HG03045 (cell line): ENCODE data around the gene P2RY2.

Experiments
- ATAC-seq: cut with Tn5 transposase; IDR thresholded peaks from one replicate; pipeline ENCODE4 v1.9.1; 2021; ENCODE audit warnings: mild to moderate bottlenecking, moderate library complexity; ENCODE audit not compliant: unreplicated experiment

The P2RY2 gene

DNA sequence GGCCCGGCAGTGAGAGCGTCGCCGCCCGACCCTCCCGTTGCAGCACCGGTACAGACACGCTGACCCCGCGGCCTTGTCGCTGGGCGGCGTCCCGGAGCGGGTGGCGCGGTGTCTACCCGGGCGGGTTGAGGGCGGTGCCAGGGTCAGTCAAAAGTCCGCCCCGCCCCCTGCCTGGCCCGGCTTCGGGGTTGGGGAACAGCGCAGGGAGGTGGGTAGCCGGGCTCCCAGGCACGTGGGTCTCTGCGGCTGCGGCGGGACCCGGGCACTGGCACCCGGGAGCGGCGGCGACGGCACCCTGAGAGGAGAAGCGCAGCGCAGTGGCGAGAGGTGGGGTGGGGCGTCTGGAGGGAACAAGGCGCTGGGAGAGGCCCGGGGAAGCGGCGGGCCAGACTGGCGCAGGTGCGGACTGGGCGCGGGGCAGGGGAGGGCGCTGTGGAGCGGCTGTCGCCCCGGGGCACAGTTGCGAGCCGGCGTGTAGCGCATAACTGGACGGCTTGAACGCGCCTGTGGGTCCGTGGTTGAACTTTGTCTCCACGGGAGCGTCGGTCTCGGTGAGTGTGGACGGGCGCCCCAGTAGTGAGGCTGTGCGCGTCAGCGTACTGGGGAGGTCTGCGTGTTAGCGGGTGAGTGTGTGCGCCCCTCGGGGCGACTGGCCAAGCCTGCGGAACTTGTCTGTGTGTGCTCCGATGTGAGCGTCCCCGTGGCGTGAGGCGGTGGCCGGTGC is at the start of gene P2RY2:
TSS of gene P2RY2 (plus strand) at position 176 of the 724 bp plus-strand sequence. CDS start 15,879 bp downstream, outside the sequence.
- ATAC-seq: no peak

DNA sequence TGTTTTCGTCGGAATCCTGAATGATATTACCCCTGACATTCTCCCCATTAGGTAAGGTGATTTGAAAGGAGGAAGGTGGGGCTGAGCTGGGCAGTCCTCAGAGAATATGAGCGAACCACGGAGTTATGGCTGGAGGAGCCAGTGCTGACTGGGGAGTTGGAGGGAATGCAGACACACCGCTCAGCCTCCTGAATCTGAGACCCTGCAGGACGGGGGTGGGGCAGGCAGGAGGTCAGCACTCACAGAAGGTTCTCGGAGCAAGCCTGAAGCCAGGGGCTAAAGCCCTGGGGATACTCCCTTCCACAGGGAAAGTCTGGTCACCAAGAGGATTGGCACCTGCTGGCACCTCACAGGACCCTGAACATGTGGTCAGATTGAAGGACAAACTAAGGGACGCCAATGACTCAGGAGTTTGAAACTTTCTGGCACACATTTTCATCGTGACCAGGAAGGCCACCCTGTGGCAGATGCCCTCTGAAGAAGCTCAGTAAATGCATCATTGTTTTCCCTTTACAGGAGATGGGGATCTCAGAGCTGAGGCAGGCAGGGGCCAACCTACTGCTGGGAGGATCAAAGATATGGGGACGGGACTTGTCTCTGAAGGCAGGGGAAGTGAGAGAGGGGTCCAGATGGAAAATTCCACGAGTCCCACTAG is 49.0 kb upstream of the P2RY2 start:
- ATAC-seq: no peak

DNA sequence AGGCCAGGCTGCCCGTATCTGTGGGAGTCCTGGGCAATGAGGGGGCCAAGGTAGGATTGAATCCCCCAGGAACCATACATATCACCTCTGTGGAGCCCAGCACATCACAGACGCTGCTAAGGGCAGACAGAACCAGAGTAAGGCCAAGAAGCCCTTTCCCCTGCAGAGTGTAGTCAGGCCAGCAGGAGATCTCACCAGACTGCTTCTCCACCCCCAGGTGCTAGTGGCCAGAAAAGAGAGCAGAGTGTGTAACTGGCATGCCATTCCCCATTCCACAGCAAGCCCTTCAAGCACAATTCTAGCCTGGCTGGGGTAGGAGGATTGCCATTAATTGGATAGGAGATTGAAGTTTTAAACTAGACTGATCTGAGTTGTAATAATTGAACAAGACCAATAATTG is 47.9 kb upstream of the P2RY2 start:
- no peak for ATAC-seq

DNA sequence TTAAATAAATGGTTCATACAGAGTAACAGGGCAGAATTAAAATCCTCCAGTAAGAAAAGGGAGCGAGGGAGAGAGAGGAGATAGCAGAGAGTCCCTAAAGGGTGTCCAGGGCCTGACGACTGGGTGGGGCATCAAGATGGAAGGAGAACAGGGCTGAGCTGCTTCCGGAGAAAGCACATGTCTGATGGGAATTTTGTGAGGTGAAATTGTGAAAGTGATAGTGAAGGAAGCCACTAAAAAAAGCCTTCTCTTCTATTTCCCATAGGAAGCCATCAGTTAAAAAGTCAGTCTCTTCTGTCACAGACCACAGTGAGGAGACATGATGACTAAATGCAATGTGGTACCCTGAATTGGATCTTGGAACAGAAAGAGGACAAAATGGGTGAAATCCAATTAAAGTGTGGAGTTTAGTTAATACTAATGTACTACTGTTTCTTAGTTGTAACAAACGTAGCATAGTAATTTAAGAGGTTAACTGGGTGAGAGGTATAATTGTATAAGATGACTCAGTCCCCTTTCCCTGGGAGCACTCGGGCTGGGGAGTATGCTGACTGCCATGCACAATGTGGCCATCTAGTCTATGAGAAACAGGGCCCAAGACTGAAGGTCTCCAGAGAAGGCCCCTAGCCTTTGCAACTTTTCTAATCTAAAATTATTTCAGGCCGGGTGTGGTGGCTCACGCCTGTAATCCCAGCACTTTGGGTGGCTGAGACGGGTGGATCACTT is 46.5 kb upstream of the P2RY2 start:
- no peak for ATAC-seq

DNA sequence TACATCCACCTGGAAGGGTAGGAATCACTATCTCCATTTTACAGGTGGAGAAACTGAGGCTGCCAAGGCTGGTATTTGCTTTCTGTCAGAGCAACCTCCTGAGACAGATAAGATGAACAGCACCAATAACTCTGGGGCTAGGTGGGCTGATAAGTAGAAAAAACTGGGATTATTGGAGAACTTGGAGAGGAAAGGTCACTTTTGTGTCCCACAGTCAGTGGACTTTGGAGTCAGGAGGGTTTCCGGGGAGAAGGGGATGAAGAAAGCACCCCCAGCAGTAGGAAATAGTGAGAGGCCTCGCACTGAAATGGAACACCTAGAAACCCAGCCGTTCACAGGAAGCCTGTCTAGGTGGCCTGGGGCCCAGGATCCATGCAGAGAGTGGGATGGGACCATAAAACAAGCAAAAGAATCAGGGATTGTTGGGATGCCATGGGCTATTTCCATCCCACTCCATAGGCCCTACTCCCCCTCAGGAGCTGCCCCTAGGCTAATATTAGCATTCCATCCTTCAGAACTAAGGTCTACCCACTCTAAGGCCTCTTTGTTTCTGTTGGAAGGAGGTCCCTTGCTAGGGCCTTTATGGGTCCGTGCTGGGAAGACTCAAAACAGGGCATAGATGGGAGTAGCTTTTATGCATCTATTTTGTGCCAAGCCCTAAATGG is 45.0 kb upstream of the P2RY2 start:
- ATAC-seq: no peak

DNA sequence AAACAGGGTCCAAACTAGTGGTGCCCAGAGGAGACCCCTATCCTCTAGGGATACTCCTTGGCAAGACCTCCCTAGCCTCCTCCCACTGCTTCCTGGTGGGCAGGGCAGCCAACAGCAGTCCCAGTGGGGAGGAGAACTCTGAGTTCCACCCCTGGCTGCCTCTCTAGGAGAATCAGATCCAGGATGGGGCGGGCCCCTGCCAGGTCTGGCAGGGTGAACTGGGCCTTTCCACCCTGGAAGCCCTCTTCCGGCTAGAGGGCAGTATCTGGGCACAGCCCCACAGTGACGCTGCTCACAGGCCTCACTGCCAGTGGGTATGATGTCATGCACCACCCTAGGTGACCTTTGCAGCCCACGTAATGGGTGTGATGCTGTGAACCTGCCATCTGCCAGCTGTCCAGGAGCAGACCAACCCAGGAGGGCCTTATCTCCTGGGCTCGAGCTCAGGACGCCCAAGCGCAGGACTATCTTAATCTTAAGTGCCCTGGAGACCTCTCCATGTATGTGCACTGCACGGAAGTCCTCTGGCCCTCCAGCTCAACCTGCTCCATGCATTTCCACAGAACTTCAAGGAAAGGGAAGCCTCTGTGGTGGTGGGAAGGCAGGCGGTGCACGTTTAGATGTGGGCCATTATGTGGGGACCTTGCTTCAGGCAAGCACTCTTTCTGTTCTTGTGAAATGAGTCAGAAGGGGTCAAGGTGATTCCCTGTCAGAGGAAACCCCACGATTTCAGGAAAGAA is 44.2 kb upstream of the P2RY2 start:
- no peak for ATAC-seq

DNA sequence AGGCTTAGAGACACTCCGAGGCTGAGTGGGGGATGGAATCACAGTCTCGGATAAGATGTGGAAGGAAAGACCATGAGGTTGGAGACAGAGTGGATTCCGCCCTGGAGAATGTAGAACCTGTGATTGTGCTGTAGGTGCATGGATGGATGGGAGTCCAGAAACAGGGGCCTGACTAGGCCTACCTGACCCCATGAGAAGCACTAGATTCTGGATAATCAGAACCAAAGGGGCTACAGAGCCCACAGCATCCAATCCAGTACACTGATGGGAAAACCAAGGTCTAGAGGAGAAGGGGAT is 43.6 kb upstream of the P2RY2 start:
- ATAC-seq: no peak

DNA sequence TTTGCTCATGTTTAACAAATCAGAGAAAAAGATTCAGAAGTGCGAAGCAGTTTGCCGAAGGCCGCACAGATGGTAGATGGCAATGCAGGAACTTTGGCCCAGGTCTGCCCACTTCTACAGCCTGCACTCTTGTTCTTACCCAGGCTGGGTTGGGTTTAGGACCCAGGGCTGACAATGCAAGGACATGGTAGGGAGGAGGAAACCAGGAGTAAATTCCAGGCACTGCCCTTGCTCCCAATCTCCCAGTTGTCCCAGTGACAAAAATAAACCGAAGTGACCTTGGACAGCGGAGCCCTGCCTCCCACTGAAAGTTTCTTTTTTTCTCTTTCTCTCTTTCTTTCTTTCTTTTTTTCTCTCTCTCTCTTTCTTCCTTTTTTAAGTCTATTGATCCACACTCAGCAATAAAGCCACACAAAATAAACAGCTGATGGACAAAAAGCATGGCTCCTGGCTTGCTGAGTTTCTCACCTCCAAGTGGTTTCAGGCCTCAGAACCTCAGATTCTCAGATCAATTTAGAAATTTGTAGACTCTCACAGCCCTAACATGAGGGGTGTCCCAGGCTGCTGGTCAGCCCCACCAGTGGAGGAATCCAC is 42.4 kb upstream of the P2RY2 start:
- ATAC-seq: no peak

DNA sequence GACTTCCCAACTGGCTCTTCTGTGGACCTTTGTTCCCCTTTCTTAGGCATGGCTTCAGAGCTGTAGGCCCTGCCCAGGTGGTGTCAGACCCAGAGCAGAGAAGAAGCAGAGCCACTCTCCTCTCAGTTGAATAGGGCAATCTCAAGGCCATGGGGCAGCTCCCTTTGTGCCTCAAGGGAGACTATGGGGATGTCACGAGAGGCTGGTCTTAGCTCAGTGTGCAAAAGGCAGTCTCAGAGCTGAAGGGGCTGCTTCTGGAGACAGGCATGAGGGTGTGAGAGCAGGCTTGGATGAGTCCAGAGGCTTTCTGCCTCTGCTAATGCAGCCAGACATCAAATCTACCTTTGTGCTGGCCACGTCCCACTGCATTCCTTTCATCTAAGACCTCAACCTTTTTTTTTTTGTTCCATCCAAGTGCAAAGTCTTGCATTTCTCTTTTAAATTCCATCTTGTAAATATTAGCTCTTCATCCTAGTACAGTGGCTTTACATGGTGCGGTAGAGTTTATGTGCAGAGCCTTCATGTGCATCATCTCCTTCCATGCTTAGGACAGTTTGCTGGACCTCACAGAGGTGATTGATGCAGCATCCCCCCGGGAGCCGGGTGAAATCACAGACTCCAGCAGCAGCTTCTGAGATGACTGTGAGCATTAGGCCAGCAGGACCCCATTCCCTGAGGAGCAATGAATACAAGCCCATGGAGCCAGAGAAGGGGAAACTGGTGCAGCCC is 41.8 kb upstream of the P2RY2 start:
- no peak for ATAC-seq

DNA sequence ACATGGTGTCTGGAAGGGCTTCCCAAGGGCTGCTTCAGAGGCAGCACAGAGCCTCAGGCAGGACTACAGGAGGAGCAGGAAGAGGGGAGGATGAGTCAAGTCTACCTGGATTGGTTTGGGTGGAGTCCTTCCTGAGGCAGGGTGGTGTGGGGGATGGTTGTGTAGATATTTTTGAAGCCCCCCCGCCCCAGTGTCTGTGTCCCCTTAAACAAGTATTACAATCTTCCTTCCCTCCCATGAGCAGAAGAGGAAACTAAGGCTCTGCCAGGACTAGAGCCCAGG is 41.3 kb upstream of the P2RY2 start:
- ATAC-seq: no peak

DNA sequence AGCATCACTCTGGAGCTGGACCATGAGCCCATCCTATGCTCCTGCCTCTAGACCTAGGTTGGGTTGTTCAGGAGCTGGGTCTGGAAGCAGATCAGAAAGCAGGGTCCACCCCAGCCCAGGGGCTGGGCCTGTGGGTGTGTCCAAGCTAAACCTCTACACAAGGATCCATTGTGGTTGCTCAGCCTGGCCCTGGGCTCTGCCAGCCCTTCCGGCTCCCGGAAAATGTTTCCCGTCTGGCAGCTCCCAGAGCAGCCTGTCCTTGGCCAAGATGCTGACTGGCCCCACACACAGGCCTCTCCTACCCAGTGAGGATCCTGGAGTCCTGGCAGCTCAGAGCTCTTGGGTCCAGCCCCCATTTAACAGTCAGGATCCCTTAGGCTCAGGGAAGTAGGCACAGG is 40.7 kb upstream of the P2RY2 start:
- ATAC-seq: no peak

DNA sequence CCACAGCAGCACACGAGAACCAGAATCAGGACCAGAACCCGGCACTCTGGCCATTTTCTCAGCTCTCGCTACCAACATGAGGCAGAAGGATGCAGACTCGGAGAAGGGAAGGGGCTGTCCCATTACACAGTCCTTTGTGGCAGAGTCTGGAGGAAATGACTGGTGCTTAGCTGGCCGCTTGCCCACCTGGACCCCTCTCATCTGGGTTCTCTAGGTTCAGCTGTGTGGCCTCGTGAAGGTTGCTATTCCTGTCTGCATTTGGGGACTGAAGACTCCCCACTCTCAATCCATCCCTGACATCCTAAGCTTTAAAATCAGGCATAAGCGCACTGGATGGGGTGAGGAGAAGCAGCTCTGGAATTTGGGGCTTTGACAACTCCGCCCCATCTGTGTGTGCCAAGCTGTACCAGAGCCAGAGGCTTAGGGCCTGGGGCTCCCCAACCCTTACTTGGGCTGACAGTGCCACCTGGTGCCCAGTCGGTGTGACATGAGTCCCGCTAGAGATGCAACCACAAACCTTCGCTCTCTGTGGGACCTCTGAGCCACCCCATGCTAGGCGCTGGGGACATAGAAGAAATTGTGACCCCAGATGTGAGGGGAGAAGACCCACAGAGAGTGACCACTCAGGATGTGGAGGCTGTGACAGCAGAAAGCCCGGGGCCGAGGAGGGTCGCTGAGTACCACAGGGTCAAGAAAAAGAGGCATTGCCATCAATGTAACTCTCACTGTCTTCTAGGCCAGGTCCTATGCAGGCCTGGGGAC is 40.1 kb upstream of the P2RY2 start:
- peak; percentile 59 for ATAC-seq

DNA sequence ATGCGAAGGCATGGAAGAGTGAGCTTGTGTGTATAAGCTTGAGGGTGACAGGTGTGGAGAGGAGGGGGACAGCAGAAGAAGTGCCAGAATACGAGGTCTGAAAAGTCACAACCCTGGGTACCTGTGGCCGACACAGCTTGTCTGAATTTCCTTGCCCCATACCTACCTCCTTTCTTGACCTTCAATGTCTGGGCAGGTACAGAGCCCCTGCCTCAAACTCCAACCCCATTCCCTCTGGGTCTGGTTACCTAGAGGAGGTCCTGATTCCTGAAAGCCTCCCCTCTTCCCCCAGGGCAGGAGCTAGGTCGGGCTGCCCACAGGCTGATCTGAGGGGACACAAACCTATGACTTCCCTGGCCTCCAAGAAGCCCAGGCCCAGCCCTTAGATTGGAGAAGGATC is 39.4 kb upstream of the P2RY2 start:
- ATAC-seq: no peak

DNA sequence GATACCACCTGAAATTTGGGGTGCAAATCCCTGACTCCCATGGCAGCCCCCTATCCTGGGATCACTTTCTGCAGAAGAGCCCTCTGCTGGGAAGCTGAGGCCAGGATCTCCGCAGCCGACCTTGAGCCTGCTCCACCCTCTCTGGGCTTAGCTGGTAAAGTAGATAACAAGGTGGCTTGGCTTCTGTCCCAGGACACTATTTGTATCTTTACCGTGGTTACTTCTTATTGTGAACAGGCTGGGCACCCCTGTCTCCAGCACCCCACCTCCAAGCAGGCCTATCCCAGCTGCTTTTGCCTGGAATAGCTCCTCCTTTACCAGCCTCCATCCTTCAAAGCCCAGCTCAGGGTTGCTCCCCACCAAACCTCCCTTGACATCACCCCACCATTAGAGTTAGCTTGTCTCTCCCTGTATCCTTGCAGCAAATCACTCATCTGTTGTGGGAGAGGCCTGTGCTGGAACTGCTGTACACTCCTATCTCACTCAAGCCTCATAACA is 35.2 kb upstream of the P2RY2 start:
- no peak for ATAC-seq

DNA sequence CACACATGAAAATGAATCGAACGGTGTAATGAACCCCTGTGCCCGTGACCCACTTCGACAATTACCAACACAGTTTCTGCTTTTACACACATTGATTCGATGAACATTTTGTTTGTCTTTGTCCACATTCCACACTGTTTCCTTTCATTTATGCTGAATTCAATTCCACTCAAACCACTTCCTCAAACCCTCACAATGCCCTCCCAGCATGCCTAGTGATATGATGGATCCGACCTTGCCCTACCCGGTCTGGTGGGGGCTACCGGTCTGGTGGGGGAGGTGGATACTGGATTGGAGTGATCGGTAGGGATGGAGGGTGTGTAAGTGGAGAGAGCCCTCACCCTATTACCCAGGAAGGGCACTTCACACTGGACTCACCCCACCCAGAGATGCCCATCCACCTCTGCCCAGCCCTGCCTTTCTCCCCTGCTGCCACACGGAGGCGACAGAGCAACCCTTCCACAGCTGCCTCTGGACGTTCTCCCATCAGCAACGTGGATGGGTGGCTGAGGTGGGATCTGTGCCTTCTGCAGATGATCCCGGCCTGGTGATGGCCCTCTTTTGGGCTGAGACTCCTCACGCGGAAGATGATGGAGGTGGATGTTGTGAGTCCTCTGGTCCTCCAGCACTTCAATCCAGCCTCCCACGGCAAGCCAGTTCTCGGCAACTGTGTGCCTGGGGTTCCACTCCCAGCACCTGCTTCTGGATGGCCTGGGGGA is 33.0 kb upstream of the P2RY2 start:
- ATAC-seq: peak; percentile 54

DNA sequence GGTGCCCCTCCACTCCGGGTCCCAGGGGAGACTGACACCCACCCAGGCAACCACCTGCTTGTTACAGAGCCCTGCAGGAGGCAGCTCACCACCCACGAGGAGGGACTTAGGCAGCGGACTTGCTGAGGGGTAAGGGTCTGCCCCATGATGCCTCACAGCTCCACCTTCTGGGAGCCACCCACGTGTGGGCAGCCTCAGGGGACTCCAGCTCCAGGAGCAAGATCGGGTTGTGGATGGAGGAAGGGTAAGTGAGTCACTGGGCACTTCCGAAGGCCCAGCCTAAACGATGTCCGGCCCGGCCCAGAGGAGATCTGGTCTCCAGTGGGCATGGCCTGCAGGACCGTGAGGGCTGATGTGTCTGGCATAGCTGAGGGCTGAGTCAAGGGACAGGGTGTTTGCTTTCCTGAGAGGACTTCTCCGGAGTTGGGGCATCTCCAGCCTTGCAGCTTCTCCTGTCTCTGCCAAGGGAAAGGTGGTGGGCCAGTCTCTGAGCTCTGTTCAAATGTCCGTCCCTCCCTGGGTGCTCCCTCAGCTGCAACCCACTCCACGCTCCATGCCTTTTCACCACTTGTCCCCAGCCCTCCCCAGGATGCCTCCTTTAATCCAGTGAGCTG is 32.3 kb upstream of the P2RY2 start:
- ATAC-seq: no peak

DNA sequence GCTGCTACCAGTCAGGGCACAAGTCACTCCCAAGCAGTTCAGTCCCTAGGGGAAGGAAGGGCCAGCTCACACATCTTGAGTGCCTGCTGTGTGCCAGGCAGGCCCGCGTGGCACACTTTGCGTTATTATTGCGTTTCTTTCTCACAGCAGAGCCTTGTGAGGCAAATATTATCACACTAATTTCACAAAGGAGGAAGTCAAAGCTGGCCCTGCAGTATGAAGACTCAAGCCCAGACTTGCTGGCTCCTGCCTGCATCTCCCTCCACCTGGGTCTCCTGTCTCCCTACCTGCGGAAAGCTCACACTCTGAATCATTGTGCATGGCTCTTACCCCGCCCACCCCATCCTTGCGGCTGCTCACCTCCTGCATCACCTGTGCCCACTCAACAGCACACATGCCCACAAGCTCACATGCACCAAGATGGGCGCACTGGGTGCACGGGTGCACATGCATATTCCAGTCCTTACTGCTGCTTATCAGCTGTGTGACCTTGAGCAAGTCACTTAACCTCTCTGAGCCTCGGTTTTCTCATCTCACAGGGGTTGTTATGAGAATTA is 31.7 kb upstream of the P2RY2 start:
- no peak for ATAC-seq

DNA sequence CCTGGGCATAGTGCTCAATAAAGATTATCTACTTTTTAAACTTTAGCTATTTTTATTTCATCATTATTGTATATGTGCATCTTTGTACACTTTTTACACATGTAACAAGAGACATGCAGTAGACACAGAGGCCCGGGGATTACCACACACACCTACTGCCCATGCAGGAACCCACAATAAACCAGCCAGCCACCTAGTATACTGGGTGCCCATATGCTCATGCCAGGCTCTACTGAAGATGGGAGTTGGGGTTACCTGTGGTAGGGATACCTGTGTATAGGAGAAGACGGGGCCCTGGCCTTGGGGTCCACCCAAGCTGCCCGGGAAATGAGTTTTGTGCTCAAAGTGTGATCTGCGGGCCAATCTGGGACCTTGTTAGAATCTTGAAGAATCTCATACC is 31.2 kb upstream of the P2RY2 start:
- no peak for ATAC-seq
